H9 (cell line): Measurements from ENCODE around the gene CDK10. TPM values are rescaled to one million over a fixed set of nuclear protein-coding genes. Genes with fewer than 3 reads are reported as not detected.
A peak's percentile ranks its signal among the peaks of the same experiment; 100 is the strongest.
"Not testable (repeated sequence)": the region's sequence is repeated elsewhere in the genome, so short reads cannot be mapped to it uniquely, and the experiment has no call there.

Source experiments
- DNase-seq: peaks from one replicate; pipeline ENCODE4 v3.0.0-alpha.2; 2017
- H2AFZ ChIP-seq: one replicate; pipeline ENCODE4 v1.6.1; 2013; ENCODE audit warnings: mild to moderate bottlenecking, low read length, control low read depth, moderate library complexity
- H2AK5ac ChIP-seq: 2 replicates; pipeline ENCODE4 v1.6.1; 2013; ENCODE audit warnings: low read length, control low read depth, mixed read lengths; ENCODE audit not compliant: insufficient read length
- H2BK120ac ChIP-seq: one replicate; pipeline ENCODE4 v1.6.1; 2013; ENCODE audit warnings: low read depth, mild to moderate bottlenecking, low read length, control low read depth, inconsistent platforms; ENCODE audit not compliant: poor library complexity, severe bottlenecking
- H2BK12ac ChIP-seq: 2 replicates; pipeline ENCODE4 v1.6.1; 2013; ENCODE audit warnings: low read length, control low read depth, mixed read lengths, low read depth; ENCODE audit not compliant: insufficient read length
- H2BK15ac ChIP-seq: 2 replicates; pipeline ENCODE4 v1.6.1; 2013; ENCODE audit warnings: low read depth, low read length, control low read depth
- H2BK20ac ChIP-seq: one replicate; pipeline ENCODE4 v1.6.1; 2013; ENCODE audit warnings: low read depth, mild to moderate bottlenecking, low read length, control low read depth, inconsistent platforms; ENCODE audit not compliant: poor library complexity, severe bottlenecking
- H2BK5ac ChIP-seq: 2 replicates; pipeline ENCODE4 v1.6.1; 2013; ENCODE audit warnings: low read length, control low read depth, mixed read lengths; ENCODE audit not compliant: insufficient read length
- H3K14ac ChIP-seq: 2 replicates; pipeline ENCODE4 v1.6.1; 2013; ENCODE audit warnings: low read length, control low read depth; ENCODE audit not compliant: insufficient read depth
- H3K18ac ChIP-seq: 2 replicates; pipeline ENCODE4 v1.6.1; 2013; ENCODE audit warnings: low read depth, mild to moderate bottlenecking, mixed read lengths, low read length, control low read depth; ENCODE audit not compliant: insufficient read length
- H3K23ac ChIP-seq: 2 replicates; pipeline ENCODE4 v1.6.1; 2013; ENCODE audit warnings: low read length, control low read depth, mixed read lengths, low read depth; ENCODE audit not compliant: insufficient read length
- H3K23me2 ChIP-seq: 2 replicates; pipeline ENCODE4 v1.6.1; 2013; ENCODE audit warnings: low read depth, mild to moderate bottlenecking, mixed read lengths, low read length, control low read depth; ENCODE audit not compliant: insufficient read length, poor library complexity, severe bottlenecking
- H3K27ac ChIP-seq: 2 replicates; pipeline ENCODE4 v1.5.1; 2013; ENCODE audit warnings: low read length, control low read depth, mixed read lengths, low read depth; ENCODE audit not compliant: insufficient read length
- H3K27me3 ChIP-seq: 2 replicates; pipeline ENCODE4 v1.6.1; 2013; ENCODE audit warnings: low read length, control low read depth, inconsistent platforms; ENCODE audit not compliant: insufficient read depth
- H3K4ac ChIP-seq: 2 replicates; pipeline ENCODE4 v1.6.1; 2013; ENCODE audit warnings: low read depth, mild to moderate bottlenecking, control low read depth, inconsistent platforms, low read length, moderate library complexity
- H3K4me1 ChIP-seq: 2 replicates; pipeline ENCODE4 v1.6.1; 2013; ENCODE audit warnings: low read length, control low read depth, inconsistent platforms; ENCODE audit not compliant: insufficient read depth
- H3K4me2 ChIP-seq: 2 replicates; pipeline ENCODE4 v1.6.1; 2013; ENCODE audit warnings: low read length, control low read depth, mixed read lengths; ENCODE audit not compliant: insufficient read length, insufficient read depth
- H3K56ac ChIP-seq: 2 replicates; pipeline ENCODE4 v1.6.1; 2013; ENCODE audit warnings: low read depth, mild to moderate bottlenecking, mixed read lengths, low read length, control low read depth; ENCODE audit not compliant: insufficient read length
- H3K79me1 ChIP-seq: 2 replicates; pipeline ENCODE4 v1.6.1; 2013; ENCODE audit warnings: low read depth, mild to moderate bottlenecking, moderate library complexity, low read length, control low read depth, inconsistent platforms; ENCODE audit not compliant: insufficient read depth, poor library complexity, severe bottlenecking
- H3K79me2 ChIP-seq: 2 replicates; pipeline ENCODE4 v1.6.1; 2013; ENCODE audit warnings: low read length, control low read depth, inconsistent platforms; ENCODE audit not compliant: insufficient read depth
- H3K9ac ChIP-seq: 2 replicates; pipeline ENCODE4 v1.6.1; 2013; ENCODE audit warnings: low read length, control low read depth, mixed read lengths; ENCODE audit not compliant: insufficient read length; ENCODE audit errors: extremely low read depth
- H3K9me3 ChIP-seq: one replicate; pipeline ENCODE4 v1.6.1; 2013; ENCODE audit warnings: low read depth, low read length, inconsistent platforms; ENCODE audit not compliant: control insufficient read depth
- H3T11ph ChIP-seq: one replicate; pipeline ENCODE4 v1.6.1; 2013; ENCODE audit warnings: mild to moderate bottlenecking, low read length, control low read depth, inconsistent platforms
- H4K20me1 ChIP-seq: one replicate; pipeline ENCODE4 v1.6.1; 2013; ENCODE audit not compliant: control insufficient read depth, insufficient read length, insufficient read depth
- H4K5ac ChIP-seq: 2 replicates; pipeline ENCODE4 v1.6.1; 2013; ENCODE audit warnings: low read depth, mild to moderate bottlenecking, mixed read lengths, low read length, control low read depth; ENCODE audit not compliant: insufficient read length
- H4K8ac ChIP-seq: replicated peaks from 2 replicates; pipeline ENCODE4 v1.6.1; 2013; ENCODE audit warnings: low read length, control low read depth, mixed read lengths, low read depth; ENCODE audit not compliant: insufficient read length
- H4K91ac ChIP-seq: 2 replicates; pipeline ENCODE4 v1.6.1; 2013; ENCODE audit warnings: low read depth, mild to moderate bottlenecking, moderate library complexity, mixed read lengths, low read length, control low read depth; ENCODE audit not compliant: insufficient read length
- H3K27ac Mint-ChIP-seq, 3 experiments: 2 replicates in 2 of 3; 3 replicates in 1 of 3; pipeline ENCODE4 v1.8.0; 2020 to 2021; ENCODE audit warnings: mixed read lengths in 3 of 3, mild to moderate bottlenecking in 1 of 3, moderate library complexity in 1 of 3
- H3K27me3 Mint-ChIP-seq: 2 replicates; pipeline ENCODE4 v1.8.0; 2021; ENCODE audit warnings: low read depth, mild to moderate bottlenecking, moderate library complexity, mixed read lengths
- H3K36me3 Mint-ChIP-seq, 3 experiments: 2 replicates in 2 of 3; 3 replicates in 1 of 3; pipeline ENCODE4 v1.8.0; 2020 to 2021; ENCODE audit warnings: low read depth in 3 of 3, mixed read lengths in 3 of 3; ENCODE audit not compliant: insufficient read depth in 1 of 3
- H3K4me1 Mint-ChIP-seq, 2 experiments: 2 replicates each; pipeline ENCODE4 v1.8.0; 2020; ENCODE audit warnings: mixed read lengths in 2 of 2
- H3K4me3 Mint-ChIP-seq, 2 experiments: 2 replicates in 1 of 2; 3 replicates in 1 of 2; pipeline ENCODE4 v1.8.0; 2020 to 2021; ENCODE audit warnings: mild to moderate bottlenecking in 2 of 2, mixed read lengths in 2 of 2, moderate library complexity in 1 of 2
- H3K9me3 Mint-ChIP-seq, 2 experiments: 2 replicates in 1 of 2; 3 replicates in 1 of 2; pipeline ENCODE4 v1.8.0; 2020; ENCODE audit warnings: mild to moderate bottlenecking in 2 of 2, mixed read lengths in 2 of 2, moderate library complexity in 1 of 2
- CTCF ChIP-seq: fragments of 200-600 bp; sonication (generic); conservative IDR thresholded peaks from 3 replicates; pipeline ENCODE4 v1.8.0; 2021; ENCODE audit warnings: antibody characterized with exemption, mild to moderate bottlenecking
- WGBS: extraction: QIAGEN DNeasy Blood & Tissue Kit; methylation state at CpG from one replicate; pipeline ENCODE4 v1.1.7; 2013; ENCODE audit warnings: missing lambda C conversion rate, low lambda C conversion rate, mixed read lengths; ENCODE audit not compliant: insufficient read length; ENCODE audit errors: extremely low coverage; 5-methylcytosine and 5-hydroxymethylcytosine counted together
- total RNA-seq: library from RNA; stranded (reverse); gene quantifications from 2 replicates; pipeline ENCODE4 v1.2.1, GENCODE V29; 2021

CDK10 gene
- total RNA-seq, 1 experiment from 2014 or later, result 77.1 TPM

- Mint-ChIP-seq H3K36me3 (peaks cover 31 to 68% (median 57%) of the 10 kb centered on the region in 3 experiments), H3K27ac (no peak overlapping the region), H3K27me3 (peaks cover 2% of the 10 kb centered on the region; the same call in 1 of the 2 replicates), H3K4me3 (no peak overlapping the region), H3K9me3 (no peaks in the 10 kb centered on the region; a peak in 1 of 5 replicates), H3K4me1 (peaks cover 0 to 2% of the 10 kb centered on the region in 2 experiments; a peak in 2 of 4 replicates)
- no peak for TF ChIP-seq CTCF
- no peaks in the 10 kb centered on the region for H3K9me3 ChIP-seq
- WGBS, result no CpG with 5 or more reads among the region's 32 CpGs
- DNase-seq, result no peak
- no peak overlapping the region for H2AFZ ChIP-seq
- H3K4ac ChIP-seq, result no peak overlapping the region
- no peak overlapping the region for H3K9ac ChIP-seq
- H3K18ac ChIP-seq, result no peak overlapping the region
- no peaks in the 10 kb centered on the region for H3K27me3 ChIP-seq
- H4K91ac ChIP-seq, result no peak overlapping the region
- H3K14ac ChIP-seq, result no peak overlapping the region
- H3K27ac ChIP-seq, result no peak overlapping the region
- H4K8ac ChIP-seq, result no peak overlapping the region
- H4K5ac ChIP-seq, result no peak overlapping the region
- no peaks in the 10 kb centered on the region for H3K79me2 ChIP-seq
- no peak overlapping the region for H2BK15ac ChIP-seq
- no peak overlapping the region for H3T11ph ChIP-seq
- H2BK5ac ChIP-seq, result no peak overlapping the region
- H3K79me1 ChIP-seq, result no peaks in the 10 kb centered on the region
- no peak overlapping the region for H3K23ac ChIP-seq
- no peak overlapping the region for H3K56ac ChIP-seq
- no peak overlapping the region for H3K4me2 ChIP-seq
- no peak overlapping the region for H2BK20ac ChIP-seq
- H2AK5ac ChIP-seq, result no peak overlapping the region
- no peaks in the 10 kb centered on the region for H3K23me2 ChIP-seq
- H2BK120ac ChIP-seq, result no peak overlapping the region
- H2BK12ac ChIP-seq, result no peak overlapping the region
- H4K20me1 ChIP-seq, result no peaks in the 10 kb centered on the region
- H3K4me1 ChIP-seq, result no peaks in the 10 kb centered on the region
These were observed 7.7 kb downstream of the CDK10 start for GRCh38 chr16:89693931-89694783.

GRCh38 chr16:89694784-89695085 is 8.2 kb downstream of the CDK10 start:
- H3K4me3 Mint-ChIP-seq, H2BK120ac ChIP-seq, H3K4ac ChIP-seq: not testable (repeated sequence)

More at GRCh38 chr16:89694784-89695085, 8.2 kb downstream of the CDK10 start:
- H3K4me1 Mint-ChIP-seq, H4K5ac ChIP-seq, H2BK5ac ChIP-seq, H3K14ac ChIP-seq, H4K91ac ChIP-seq, H3K18ac ChIP-seq, H4K20me1 ChIP-seq, H3K56ac ChIP-seq, H2AFZ ChIP-seq, DNase-seq, H3T11ph ChIP-seq, H3K9me3 ChIP-seq, H2AK5ac ChIP-seq, H2BK15ac ChIP-seq, H4K8ac ChIP-seq, H3K79me1 ChIP-seq, H3K27me3 Mint-ChIP-seq, H2BK20ac ChIP-seq, H3K27me3 ChIP-seq, H3K23ac ChIP-seq, H3K4me1 ChIP-seq, H3K79me2 ChIP-seq, H3K27ac ChIP-seq, H3K9me3 Mint-ChIP-seq, H3K4me2 ChIP-seq, H3K23me2 ChIP-seq, H3K9ac ChIP-seq, H2BK12ac ChIP-seq: not testable (repeated sequence)
- no CpG with 5 or more reads among the region's 23 CpGs for WGBS
- peak overlapping the region in 2 of 3 experiments; percentile 40 to 79; a peak in 3 of 7 replicates for H3K27ac Mint-ChIP-seq
- peaks cover 32 to 66% (median 59%) of the 10 kb centered on the region in 3 experiments for H3K36me3 Mint-ChIP-seq
